Psoas muscle (tissue), 8 donors: ENCODE results near the gene FXYD3. TPM values are rescaled to one million over a fixed set of nuclear protein-coding genes. Genes with fewer than 3 reads are reported as not detected.

Source experiments
- ATAC-seq, 4 donors: fragments of 200-7000 bp; cut with Tn5 transposase; one replicate each; pipeline ENCODE4 v1.9.1; 2020; ENCODE audit warnings: moderate library complexity in 3 of 4, mild to moderate bottlenecking in 2 of 4
- DNase-seq, 2 donors: peaks; one replicate each; pipeline ENCODE4 v3.0.0-alpha.2; 2020
- H3K27ac ChIP-seq: fragments of 200-600 bp; one replicate; pipeline ENCODE4 v1.8.0; 2022
- H3K27me3 ChIP-seq, 3 donors: fragments of 200-600 bp in 1 of 3; one replicate each; pipeline versions ENCODE4 v1.6.1 to v1.8.0; 2013 to 2022; ENCODE audit warnings: low read length in 2 of 3, mild to moderate bottlenecking in 2 of 3, moderate library complexity in 1 of 3; ENCODE audit not compliant: insufficient read depth in 3 of 3
- H3K36me3 ChIP-seq, 2 donors: fragments of 200-600 bp in 1 of 2; one replicate each; pipeline versions ENCODE4 v1.6.1 to v1.8.0; 2013 to 2022; ENCODE audit warnings: low read depth in 1 of 2, mild to moderate bottlenecking in 1 of 2, moderate library complexity in 1 of 2; ENCODE audit not compliant: insufficient read depth in 1 of 2
- H3K4me1 ChIP-seq: fragments of 200-600 bp; one replicate; pipeline ENCODE4 v1.8.0; 2022
- H3K4me3 ChIP-seq: fragments of 200-600 bp; one replicate; pipeline ENCODE4 v1.8.0; 2022; ENCODE audit warnings: mild to moderate bottlenecking
- H3K9me3 ChIP-seq: fragments of 200-600 bp; one replicate; pipeline ENCODE4 v1.8.0; 2022
- CTCF ChIP-seq: fragments of 200-600 bp; IDR thresholded peaks from one replicate; pipeline ENCODE4 v1.8.0; 2022; ENCODE audit warnings: antibody characterized with exemption
- WGBS, 3 donors: extraction: QIAGEN DNeasy Blood & Tissue Kit; methylation state at CpG; one replicate each; pipeline versions ENCODE4 v1.1.6 to v1.1.7; 2013; 5-methylcytosine and 5-hydroxymethylcytosine counted together
- intact Hi-C, 2 donors: fragments of 100-400 bp; cut with DNase I; formaldehyde crosslinking; loops; one replicate each; pipeline versions ENCODE4 v1.11.0 to v1.14.2; 2022
- long read RNA-seq, 2 donors: library from polyadenylated mRNA; unstranded; transcript quantifications; one replicate each; pipeline ENCODE4 v2.0.0, GENCODE V29; 2021
- polyA plus RNA-seq, 3 donors: library from polyadenylated mRNA; stranded (reverse); fragments of 200-250 nt; gene quantifications; one replicate each; pipeline ENCODE4 v1.2.3, GENCODE V29; 2013
- total RNA-seq, 4 donors: library from RNA; stranded (reverse); fragmentation: NEBNext Ultra II Directional in 2 of 4; extraction: Animal tissue kit (Norgen Biotek cat#: 25700) in 2 of 4; gene quantifications; one replicate each; pipeline versions ENCODE4 v1.2.1 to v1.2.4, GENCODE V29; 2021 to 2023
- donor health status: healthy with polysubstance abuse.
- donor health status: DM: no; HTN: no; CAD: no; lungs with moderate emphysema.
- donor health status: Bipolar disorder and iron deficiency.
- donor health status: healthy.
- donor health status: DM: yes; HTN: yes; CAD: no.
- donor health status: DM: no; HTN: no; CAD: no.
- donor health status: DM: no; HTN: no; CAD: no.
- donor health status: DM: yes; HTN: yes; CAD: no.

The FXYD3 gene
- not detected for total RNA-seq
- under 1 TPM; 0.10 to 0.38 (median 0.13) TPM for polyA plus RNA-seq
- long read RNA-seq, donor 1, result 0 reads
- long read RNA-seq, donor 2, result 0 reads

DNA sequence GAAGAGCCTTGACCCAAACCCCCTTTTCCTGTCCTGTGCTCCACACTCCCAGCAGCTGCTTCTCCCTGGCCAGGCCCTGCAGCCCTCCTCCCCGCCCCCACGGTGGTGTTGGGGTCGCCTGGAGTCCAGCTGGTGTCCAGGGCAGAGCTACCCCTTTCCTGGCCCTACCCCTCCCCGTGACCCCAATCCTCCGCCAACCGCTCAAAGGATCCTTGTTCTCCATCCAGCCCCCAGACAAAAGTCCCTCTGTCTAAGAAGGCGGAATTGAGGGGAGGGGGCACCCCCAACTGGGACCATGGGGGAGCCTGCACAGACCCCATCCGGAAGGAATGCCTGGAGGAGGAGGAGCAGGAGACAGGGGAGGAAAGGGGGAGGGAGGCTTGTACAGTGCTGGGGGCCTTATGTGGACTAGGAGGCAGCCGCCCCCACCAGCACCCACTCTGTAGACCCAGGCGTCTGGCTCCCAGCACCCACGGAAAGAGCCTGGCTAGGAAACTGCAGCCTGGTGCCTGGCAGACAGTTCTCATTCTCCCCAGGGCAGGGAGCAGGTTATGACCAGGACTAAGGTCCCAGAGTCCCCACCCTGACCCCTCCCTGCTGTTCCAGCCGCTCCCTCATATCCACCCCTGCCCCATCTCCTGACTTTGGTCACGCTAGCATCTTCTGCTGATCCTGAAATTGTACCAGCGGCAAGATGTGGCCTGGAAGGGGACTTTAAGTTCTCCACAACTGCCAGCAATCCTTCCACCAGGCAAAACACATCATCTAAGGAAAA lies at the start of gene FXYD3:
TSS of gene FXYD3 (plus strand) at position 647 of the 775 bp plus-strand sequence. CDS start 3,554 bp downstream, outside the sequence.
- peak within 1 kb of the TSS; percentile 63 for H3K4me3 ChIP-seq
- no peaks in the 10 kb centered on the region for H3K36me3 ChIP-seq
- intact Hi-C loops, result loop anchor here in 1 of 2 donors (2.0 kb wide), 1 partner anchor 19 kb away; the partner anchor contains the start of gene LGI4
- ATAC-seq (peak in 2 of 4 donors; percentile 15 to 30), DNase-seq (no peak)
- no peaks in the 10 kb centered on the region for H3K4me1 ChIP-seq
- no peaks in the 10 kb centered on the region for H3K9me3 ChIP-seq
- no peak for TF ChIP-seq CTCF
- no peaks in the 10 kb centered on the region for H3K27me3 ChIP-seq
- no peak within 1 kb of the TSS for H3K27ac ChIP-seq
- 52 to 62% (median 55%) methylated on average over 14 of the region's 14 CpGs for WGBS, 3 donors

DNA sequence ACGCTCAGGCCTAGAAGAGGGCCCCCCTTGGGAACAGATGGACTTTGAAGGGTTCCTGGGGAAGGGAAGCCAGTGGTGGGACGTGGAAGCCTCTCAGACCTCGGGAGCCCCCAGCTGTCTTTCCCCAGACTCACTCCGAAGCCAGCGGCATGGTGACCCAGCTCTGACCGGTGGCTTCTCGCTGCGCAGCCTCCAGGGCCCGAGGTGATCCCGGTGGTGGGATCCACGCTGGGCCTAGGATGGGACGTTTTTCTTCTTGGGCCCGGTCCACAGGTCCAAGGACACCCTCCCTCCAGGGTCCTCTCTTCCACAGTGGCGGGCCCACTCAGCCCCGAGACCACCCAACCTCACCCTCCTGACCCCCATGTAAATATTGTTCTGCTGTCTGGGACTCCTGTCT lies 49.5 kb upstream of the FXYD3 start:
- no peak for TF ChIP-seq CTCF
- no peaks in the 10 kb centered on the region for H3K36me3 ChIP-seq
- ATAC-seq, result no peak
- no peaks in the 10 kb centered on the region for H3K27me3 ChIP-seq
- H3K4me1 ChIP-seq, result peaks cover 4% of the 10 kb centered on the region
- no peak overlapping the region for H3K27ac ChIP-seq
- no peak overlapping the region for H3K4me3 ChIP-seq
- intact Hi-C loops, result loop anchor here (2.0 to 10.0 kb wide), 3 partner anchors 66 to 199 kb away; partner anchors contain the start of genes LGI4 (in 1 of the 2) and USF2 (in 1 of the 2)
- peaks cover 7% of the 10 kb centered on the region for H3K9me3 ChIP-seq
- DNase-seq, result no peak
- WGBS, 3 donors, result 87 to 95% (median 93%) methylated on average over 14 to 15 of the region's 15 CpGs

- intact Hi-C loops, result loop anchor here (2.0 to 10.0 kb wide), 3 partner anchors 65 to 198 kb away; partner anchors contain the start of genes LGI4 (in 1 of the 2) and USF2 (in 1 of the 2)
- H3K27me3 ChIP-seq, result no peaks in the 10 kb centered on the region
- peaks cover 2% of the 10 kb centered on the region for H3K4me1 ChIP-seq
- 19 to 30% (median 22%) methylated on average over 14 of the region's 14 CpGs for WGBS, 3 donors
- DNase-seq (peak; percentile 87 to 94), ATAC-seq (peak; percentile 84 to 90 (median 88))
- H3K4me3 ChIP-seq, result no peak overlapping the region
- peaks cover 7% of the 10 kb centered on the region for H3K9me3 ChIP-seq
- peak; percentile 92 for TF ChIP-seq CTCF
- H3K36me3 ChIP-seq, result no peaks in the 10 kb centered on the region
- H3K27ac ChIP-seq, result no peak overlapping the region
These were observed 48.7 kb upstream of the FXYD3 start for GRCh38 chr19:35066691-35067563.

- Histone ChIP-seq H3K4me1 (no peaks in the 10 kb centered on the region), H3K4me3 (no peak overlapping the region), H3K27me3 (no peaks in the 10 kb centered on the region), H3K36me3 (no peaks in the 10 kb centered on the region), H3K9me3 (peaks cover 7% of the 10 kb centered on the region), H3K27ac (no peak overlapping the region)
- no peak for DNase-seq
- ATAC-seq, result no peak
- intact Hi-C loops, result loop anchor here (5.0 to 10.0 kb wide), 2 partner anchors 63 to 196 kb away; partner anchors contain the start of gene USF2 (in 1 of the 2)
- WGBS, 3 donors, result 72 to 80% (median 77%) methylated on average over 10 of the region's 10 CpGs
- TF ChIP-seq CTCF, result no peak
These were observed 46.5 kb upstream of the FXYD3 start for GRCh38 chr19:35068941-35069634.
